ENCODE measurements around the gene CTTN. TPM values are rescaled to one million over a fixed set of nuclear protein-coding genes. Genes with fewer than 3 reads are reported as not detected.

Gene CTTN
- total and polyA plus RNA-seq, 2 of the 8 experiments (the other 6 are each of a cell fraction or from before 2014, with no cell fraction given), result 84.6 to 216 TPM

- TF ChIP-seq CTCF (IDR thresholded peaks at IDR 0.05; ENCODE audit: control extremely low read depth in 1 of 3, insufficient read depth in 1 of 3, low read depth in 1 of 3, low read length in 3 of 3) (no peak), RXRA (IDR thresholded peaks at IDR 0.05; ENCODE audit: insufficient read depth, low read depth, low read length) (no peak), EP300 (IDR thresholded peaks at IDR 0.05; ENCODE audit: borderline replicate concordance in 1 of 2, low read depth in 2 of 2, low read length in 2 of 2) (no peak)
Measured at GRCh38 chr11:70430671-70431574, 32.6 kb downstream of the CTTN start (continued).

Data from H1 (cell line).